Activated T-cell treated with anti-CD3 and anti-CD28 coated beads, Interleukin-2, amount 50 U/mL, for 1 hour (primary cell): Measurements from ENCODE around the gene TLNRD1.

Experiments used
- DNase-seq: peaks from one replicate; pipeline ENCODE4 v3.0.0-alpha.2; 2020

TLNRD1 gene

GRCh38 chr15:81029414-81030300 lies 28.9 kb downstream of the TLNRD1 start:
- DNase-seq = no peak

- no peak for DNase-seq
Observed at GRCh38 chr15:81030301-81030750, 29.6 kb downstream of the TLNRD1 start.

GRCh38 chr15:81031203-81031602 lies 30.5 kb downstream of the TLNRD1 start:
- no peak for DNase-seq

- DNase-seq = no peak
Observed at GRCh38 chr15:81032355-81032754, 31.6 kb downstream of the TLNRD1 start.

- DNase-seq = no peak
Observed at GRCh38 chr15:81032818-81033217, 32.1 kb downstream of the TLNRD1 start.

GRCh38 chr15:81033508-81033907 lies 32.8 kb downstream of the TLNRD1 start:
- no peak for DNase-seq

- no peak for DNase-seq
Observed at GRCh38 chr15:81037952-81038743, 37.4 kb downstream of the TLNRD1 start.

GRCh38 chr15:81038975-81039607 lies 38.4 kb downstream of the TLNRD1 start:
- no peak for DNase-seq

GRCh38 chr15:81040757-81041156 lies 40.0 kb downstream of the TLNRD1 start:
- DNase-seq = no peak

- no peak for DNase-seq
Observed at GRCh38 chr15:81043281-81043934, 42.7 kb downstream of the TLNRD1 start.

- no peak for DNase-seq
Observed at GRCh38 chr15:81043935-81044575, 43.3 kb downstream of the TLNRD1 start.

GRCh38 chr15:81046290-81046689 lies 45.6 kb downstream of the TLNRD1 start:
- DNase-seq = no peak

- DNase-seq = no peak
Observed at GRCh38 chr15:81047928-81048327, 47.2 kb downstream of the TLNRD1 start.

- no peak for DNase-seq
Observed at GRCh38 chr15:81049835-81050234, 49.1 kb downstream of the TLNRD1 start.

GRCh38 chr15:81050259-81050658 lies 49.5 kb downstream of the TLNRD1 start:
- no peak for DNase-seq

GRCh38 chr15:81050805-81051204 lies 50.1 kb downstream of the TLNRD1 start:
- no peak for DNase-seq

- no peak for DNase-seq
Observed at GRCh38 chr15:81052046-81052445, 51.3 kb downstream of the TLNRD1 start.

GRCh38 chr15:81053621-81054020 lies 52.9 kb downstream of the TLNRD1 start:
- no peak for DNase-seq

GRCh38 chr15:81054236-81054635 lies 53.5 kb downstream of the TLNRD1 start:
- DNase-seq = no peak
